Embryonic facial prominence (tissue), 1 donor: ENCODE data around the gene QKI.

Source experiments
- DNase-seq: peaks from one replicate; pipeline ENCODE4 v3.0.0-alpha.2; 2016; ENCODE audit errors: extremely low spot score

QKI gene

GRCh38 chr6:163532526-163533078 is 118.1 kb downstream of the QKI start:
- DNase-seq: no peak

GRCh38 chr6:163533443-163533842 is 118.9 kb downstream of the QKI start:
- no peak for DNase-seq

- DNase-seq: no peak
These were observed 122.3 kb downstream of the QKI start for GRCh38 chr6:163536770-163537169.

GRCh38 chr6:163538331-163538730 is 123.8 kb downstream of the QKI start:
- no peak for DNase-seq

GRCh38 chr6:163539101-163539762 is 124.7 kb downstream of the QKI start:
- no peak for DNase-seq

GRCh38 chr6:163543321-163543720 is 128.8 kb downstream of the QKI start:
- no peak for DNase-seq

- DNase-seq: no peak
These were observed 130.9 kb downstream of the QKI start for GRCh38 chr6:163545370-163545769.

GRCh38 chr6:163547287-163547686 is 132.8 kb downstream of the QKI start:
- DNase-seq: no peak

GRCh38 chr6:163548624-163549023 is 134.1 kb downstream of the QKI start:
- DNase-seq: no peak

GRCh38 chr6:163554032-163554431 is 139.5 kb downstream of the QKI start:
- DNase-seq: no peak

- DNase-seq: no peak
These were observed 140.1 kb downstream of the QKI start for GRCh38 chr6:163554663-163555062.

GRCh38 chr6:163559661-163560060 is 145.1 kb downstream of the QKI start:
- DNase-seq: no peak

GRCh38 chr6:163563318-163563717 is 148.8 kb downstream of the QKI start:
- no peak for DNase-seq

GRCh38 chr6:163564534-163564933 is 150.0 kb downstream of the QKI start:
- no peak for DNase-seq

GRCh38 chr6:163565140-163565539 is 150.6 kb downstream of the QKI start:
- no peak for DNase-seq

GRCh38 chr6:163566056-163566455 is 151.5 kb downstream of the QKI start:
- no peak for DNase-seq

- DNase-seq: no peak
These were observed 153.8 kb downstream of the QKI start for GRCh38 chr6:163568275-163568674.

GRCh38 chr6:163570579-163571231 is 156.2 kb downstream of the QKI start:
- DNase-seq: no peak

- no peak for DNase-seq
These were observed 157.2 kb downstream of the QKI start for GRCh38 chr6:163571730-163572129.

GRCh38 chr6:163572612-163573011 is 158.1 kb downstream of the QKI start:
- DNase-seq: no peak

GRCh38 chr6:163573503-163574179 is 159.1 kb downstream of the QKI start:
- no peak for DNase-seq

GRCh38 chr6:163576114-163576513 is 161.6 kb downstream of the QKI start:
- no peak for DNase-seq

- no peak for DNase-seq
These were observed 162.9 kb downstream of the QKI start for GRCh38 chr6:163577404-163577803.
